ENCODE results near the gene SLC2A4.
"Not testable (repeated sequence)": the region's sequence is repeated elsewhere in the genome, so short reads cannot be mapped to it uniquely, and the experiment has no call there.

The SLC2A4 gene

GRCh38 chr17:7328009-7328408, 46.5 kb downstream of the SLC2A4 start:
- peak overlapping the region; percentile 92 for H3K4me3 ChIP-seq (ENCODE audit: low read length)
- DNase-seq (ENCODE audit: low read depth), result no peak

DNA sequence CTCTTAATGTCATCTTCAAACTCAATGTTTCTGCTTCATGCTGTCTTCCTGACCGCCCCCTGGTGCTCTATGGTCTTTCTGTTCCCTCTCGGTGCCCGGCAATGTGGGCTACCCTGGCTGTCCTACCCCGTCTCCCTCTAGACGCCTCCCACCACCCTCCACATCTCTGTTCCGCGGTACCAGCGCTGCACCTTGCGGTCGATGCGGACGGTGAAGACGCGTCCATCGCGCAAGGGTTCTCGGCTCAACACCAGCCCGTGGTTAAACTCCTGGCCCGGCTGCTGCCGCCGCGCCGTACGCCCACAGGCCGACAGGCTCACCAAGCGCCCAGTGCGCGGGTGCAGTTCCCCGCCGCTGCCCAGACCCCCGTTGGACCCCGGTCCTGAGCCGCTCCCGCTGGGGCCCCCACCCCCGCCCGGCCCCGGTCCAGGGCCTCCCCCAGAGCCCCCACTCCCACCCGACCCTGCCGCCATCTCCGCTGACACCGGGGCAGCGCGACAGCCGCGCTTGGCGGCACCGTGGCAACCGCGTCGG, 47.4 kb downstream of the SLC2A4 start, which contains the start of gene NEURL4:
Gene NEURL4, minus strand, starts transcription at position 496 of the 534 bp plus-strand sequence. Its CDS starts 23 bp downstream, at position 473.
- DNase-seq (ENCODE audit: low read depth), result no peak

More at GRCh38 chr17:7328009-7328408, 46.5 kb downstream of the SLC2A4 start:
- no peak for TF ChIP-seq CTCF (conservative IDR thresholded peaks at IDR 0.05; ENCODE audit: low read depth, low read length)

DNA sequence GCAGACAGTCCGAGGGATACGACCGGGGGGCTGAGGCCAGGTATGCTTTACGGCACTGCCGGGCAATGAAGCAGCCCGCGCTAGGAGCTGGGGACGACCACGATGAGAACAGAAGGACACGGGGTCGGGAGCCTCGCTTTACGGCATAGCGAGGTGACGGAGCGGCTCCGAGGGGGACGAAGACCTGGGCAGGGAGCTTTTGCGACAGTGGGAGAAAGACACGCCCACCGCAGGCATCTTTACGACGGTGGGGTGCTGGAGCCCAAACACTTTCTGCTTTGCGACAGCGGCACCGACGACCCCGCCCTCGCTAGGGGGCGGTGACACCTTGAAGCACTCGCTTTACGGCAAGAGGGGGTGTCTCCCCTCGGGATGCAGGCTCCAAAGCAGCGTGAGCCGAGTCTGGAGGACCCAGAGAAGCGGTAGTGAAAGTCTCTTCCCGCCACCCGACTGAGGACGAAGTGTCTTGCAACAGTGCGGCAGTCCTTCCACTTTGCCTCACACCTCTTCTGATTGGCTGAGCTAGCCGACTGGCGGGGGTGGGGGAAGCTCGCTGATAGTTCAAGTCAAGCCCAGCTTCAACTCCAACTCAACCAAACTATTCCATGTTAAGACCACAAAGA, 48.0 kb downstream of the SLC2A4 start:
- peak overlapping the region; percentile 92 for H3K4me3 ChIP-seq (ENCODE audit: low read length)
- TF ChIP-seq CTCF (conservative IDR thresholded peaks at IDR 0.05; ENCODE audit: low read depth, low read length), result no peak
- peak; percentile 99 for DNase-seq (ENCODE audit: low read depth)

More for the DNA sequence above, 47.4 kb downstream of the SLC2A4 start, which contains the start of gene NEURL4:
- TF ChIP-seq CTCF (conservative IDR thresholded peaks at IDR 0.05; ENCODE audit: low read depth, low read length), result peak; percentile 34
- H3K4me3 ChIP-seq (ENCODE audit: low read length), result peak within 1 kb of the TSS; percentile 92

DNA sequence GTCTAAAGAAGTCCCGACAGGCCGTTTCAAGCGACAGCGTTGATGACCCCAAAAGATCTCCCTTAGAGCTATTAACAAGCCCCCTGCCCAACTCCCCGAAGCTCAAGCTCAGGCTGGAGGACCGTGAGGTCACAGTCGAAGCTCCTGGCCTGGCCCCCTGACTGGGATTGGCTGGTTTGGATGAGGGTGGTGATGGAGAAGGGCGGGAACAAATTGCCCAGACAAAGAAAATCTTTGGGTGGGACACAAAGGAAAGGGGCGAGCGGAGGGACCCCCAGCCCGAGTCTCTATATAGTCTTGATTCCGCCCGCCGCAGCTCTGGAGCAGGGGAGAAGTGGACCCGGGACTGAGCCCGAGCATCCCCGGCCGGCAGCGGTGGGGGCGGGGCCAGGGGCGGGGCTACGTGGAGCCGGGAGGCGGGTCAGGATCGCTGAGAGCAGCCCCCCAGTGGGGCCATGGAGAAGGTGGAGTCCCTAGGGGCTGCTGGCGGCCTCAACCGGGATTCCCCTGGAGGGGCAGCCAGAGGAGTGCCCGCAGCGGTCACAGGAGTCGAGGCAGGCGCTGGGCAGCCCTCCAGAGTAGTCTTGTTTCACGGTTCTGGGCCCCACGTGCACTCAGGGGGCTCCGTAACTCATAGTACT, 48.6 kb downstream of the SLC2A4 start:
- DNase-seq (ENCODE audit: low read depth), result no peak
- TF ChIP-seq CTCF (conservative IDR thresholded peaks at IDR 0.05; ENCODE audit: low read depth, low read length), result no peak
- H3K4me3 ChIP-seq (ENCODE audit: low read length), result peak overlapping the region; percentile 92

GRCh38 chr17:7330638-7331015, 49.1 kb downstream of the SLC2A4 start:
- TF ChIP-seq CTCF (conservative IDR thresholded peaks at IDR 0.05; ENCODE audit: low read depth, low read length), result no peak
- H3K4me3 ChIP-seq (ENCODE audit: low read length), result peak overlapping the region; percentile 92

GRCh38 chr17:7332111-7332510, 50.6 kb downstream of the SLC2A4 start:
- no peak overlapping the region for H3K4me3 ChIP-seq (ENCODE audit: low read length)
- TF ChIP-seq CTCF (conservative IDR thresholded peaks at IDR 0.05; ENCODE audit: low read depth, low read length), result no peak

More at GRCh38 chr17:7330638-7331015, 49.1 kb downstream of the SLC2A4 start:
- no peak for DNase-seq (ENCODE audit: low read depth)

DNA sequence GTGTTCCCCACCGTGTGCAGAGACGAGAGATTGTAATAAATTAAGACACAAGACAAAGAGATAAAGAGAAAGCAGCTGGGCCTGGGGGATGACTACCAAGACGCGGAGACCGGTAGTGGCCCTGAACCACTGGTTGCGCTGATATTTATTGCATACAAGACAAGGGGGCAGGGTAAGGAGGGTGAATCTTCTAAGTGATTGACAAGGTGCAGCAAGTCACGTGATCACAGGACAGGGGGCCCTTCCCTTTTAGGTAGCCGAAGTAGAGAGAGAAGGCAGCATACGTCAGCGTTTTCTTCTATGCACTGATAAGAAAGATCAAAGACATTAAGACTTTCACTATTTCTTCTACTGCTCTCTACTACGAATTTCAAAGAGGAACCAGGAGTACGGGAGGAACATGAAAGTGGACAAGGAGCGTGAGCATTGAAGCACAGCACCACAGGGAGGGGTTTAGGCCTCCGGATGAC, 51.1 kb downstream of the SLC2A4 start:
- H3K4me3 ChIP-seq (ENCODE audit: low read length); DNase-seq (ENCODE audit: low read depth): not testable (repeated sequence)

More at GRCh38 chr17:7332111-7332510, 50.6 kb downstream of the SLC2A4 start:
- DNase-seq (ENCODE audit: low read depth), result no peak
